ENCODE measurements around the gene GOLGA3.

- TF ChIP-seq POLR2A (IDR thresholded peaks at IDR 0.05; ENCODE audit: low read length), result no peak
- TF ChIP-seq GATA1 (IDR thresholded peaks at IDR 0.05; ENCODE audit: low read depth, low read length), result no peak
Observed at GRCh38 chr12:132784580-132784979, 44.1 kb downstream of the GOLGA3 start.
